Endothelial cell of umbilical vein (primary cell): ENCODE results near the gene TBX2. TPM values are rescaled to one million over a fixed set of nuclear protein-coding genes. Genes with fewer than 3 reads are reported as not detected.

Experiments
- BruUV-seq: library from RNA; stranded (reverse); fragments of 400-500 nt; replicated peaks from 2 replicates; lab custom pipeline; 2021; lab: Mats Ljungman, UMichigan
- CTCF ChIA-PET: fragments of 300-600, 350-600 bp; sonication (Branson Sonifier 250); formaldehyde crosslinking; loops from one replicate; lab custom pipeline; 2021; ENCODE audit warnings: antibody characterized with exemption, inconsistent platforms; lab: Charles Lee
- POLR2A ChIA-PET: fragments of 300-600, 350-600 bp; sonication (Branson Sonifier 250); formaldehyde crosslinking; loops from one replicate; lab custom pipeline; 2021; ENCODE audit warnings: antibody characterized with exemption, inconsistent platforms; lab: Charles Lee
- DNase-seq: peaks from one replicate; pipeline ENCODE4 v3.0.0-alpha.2; 2011; ENCODE audit warnings: low read depth, low spot score
- FAIRE-seq: peaks from 2 replicates; lab custom pipeline; 2011; peaks lifted over from hg19 to GRCh38; lab: Jason Lieb, UNC
- H2AFZ ChIP-seq: 2 replicates; pipeline ENCODE4 v1.6.0; 2012; ENCODE audit warnings: low read depth, low read length, control low read depth, inconsistent platforms
- H3K27ac ChIP-seq: 2 replicates; pipeline ENCODE4 v1.5.1; 2011; ENCODE audit warnings: low read depth, mild to moderate bottlenecking, control low read depth, low read length, moderate library complexity; ENCODE audit not compliant: insufficient read depth
- H3K27me3 ChIP-seq, 2 experiments: 2 replicates each; pipeline versions ENCODE4 v1.6.0 to v1.6.1; 2011; ENCODE audit warnings: low read length in 2 of 2, mixed read lengths in 1 of 2; ENCODE audit not compliant: control insufficient read depth in 2 of 2, insufficient read depth in 2 of 2
- H3K36me3 ChIP-seq, 2 experiments: 2 replicates in 1 of 2; 3 replicates in 1 of 2; pipeline ENCODE4 v1.5.1; 2011; ENCODE audit warnings: low read length in 2 of 2, mild to moderate bottlenecking in 1 of 2, moderate library complexity in 1 of 2; ENCODE audit not compliant: control insufficient read depth in 2 of 2, insufficient read depth in 2 of 2; ENCODE audit errors: extremely low read depth in 1 of 2
- H3K4me1 ChIP-seq: 3 replicates; pipeline ENCODE4 v1.5.1; 2011; ENCODE audit warnings: mild to moderate bottlenecking, low read length; ENCODE audit not compliant: control insufficient read depth, insufficient read depth; ENCODE audit errors: extremely low read depth
- H3K4me2 ChIP-seq: 2 replicates; pipeline ENCODE4 v1.6.1; 2011; ENCODE audit warnings: low read length, control low read depth, mixed read lengths; ENCODE audit not compliant: insufficient read depth
- H3K4me3 ChIP-seq, 3 experiments: fragments of 200-600 bp in 1 of 3; sonication (generic), shearing (Covaris generic) in 1 of 3; replicated peaks in 1 of 3; 2 replicates each; pipeline ENCODE4 v1.5.1; 2011 to 2016; ENCODE audit warnings: control low read depth in 3 of 3, low read length in 3 of 3, mild to moderate bottlenecking in 2 of 3, inconsistent platforms in 1 of 3, low read depth in 1 of 3, moderate library complexity in 1 of 3; ENCODE audit not compliant: insufficient read depth in 1 of 3
- H3K79me2 ChIP-seq: 2 replicates; pipeline ENCODE4 v1.6.0; 2012; ENCODE audit warnings: low read length, inconsistent platforms; ENCODE audit not compliant: control insufficient read depth, insufficient read depth
- H3K9ac ChIP-seq: replicated peaks from 2 replicates; pipeline ENCODE3; 2011; ENCODE audit warnings: low read length, control low read depth; ENCODE audit not compliant: insufficient read depth; ENCODE audit errors: extremely low read depth
- H3K9me1 ChIP-seq: replicated peaks from 3 replicates; pipeline ENCODE4 v1.6.0; 2011; ENCODE audit warnings: mild to moderate bottlenecking, low read length; ENCODE audit not compliant: control insufficient read depth, insufficient read depth; ENCODE audit errors: extremely low read depth
- H3K9me3 ChIP-seq: replicated peaks from 2 replicates; pipeline ENCODE4 v1.5.1; 2012; ENCODE audit warnings: low read length, inconsistent platforms; ENCODE audit not compliant: control insufficient read depth, insufficient read depth
- H4K20me1 ChIP-seq: replicated peaks from 2 replicates; pipeline ENCODE3; 2011; ENCODE audit warnings: mild to moderate bottlenecking, low read length; ENCODE audit not compliant: control insufficient read depth, insufficient read depth; ENCODE audit errors: extremely low read depth
- EZH2 ChIP-seq: IDR thresholded peaks from 2 replicates; pipeline ENCODE4 v1.6.1; 2012; ENCODE audit warnings: borderline replicate concordance, low read depth, mild to moderate bottlenecking, moderate library complexity, low read length, inconsistent platforms; ENCODE audit not compliant: severe bottlenecking
- FOS ChIP-seq: IDR thresholded peaks from 2 replicates; pipeline ENCODE4 v1.6.1; 2011; ENCODE audit warnings: mild to moderate bottlenecking, low read length, moderate library complexity, borderline replicate concordance; ENCODE audit not compliant: insufficient read depth
- GATA2 ChIP-seq: IDR thresholded peaks from 2 replicates; pipeline ENCODE4 v1.7.0; 2011; ENCODE audit warnings: low read depth, mild to moderate bottlenecking, moderate library complexity, mixed read lengths, low read length; ENCODE audit not compliant: insufficient read length, insufficient read depth
- JUN ChIP-seq: IDR thresholded peaks from 2 replicates; pipeline ENCODE4 v1.6.1; 2011; ENCODE audit warnings: borderline replicate concordance, low read depth; ENCODE audit not compliant: insufficient read length, insufficient read depth
- MYC ChIP-seq: IDR thresholded peaks from one replicate; pipeline ENCODE4 v1.6.1; 2011; ENCODE audit warnings: mild to moderate bottlenecking, low read depth, low read length
- POLR2A ChIP-seq: IDR thresholded peaks from 2 replicates; pipeline ENCODE4 v1.6.1; 2012; ENCODE audit warnings: low read depth, mild to moderate bottlenecking, control low read depth, low read length
- POLR2AphosphoS5 ChIP-seq: IDR thresholded peaks from 2 replicates; pipeline ENCODE4 v1.6.1; 2012; ENCODE audit warnings: low read depth, mild to moderate bottlenecking, control low read depth, low read length, moderate library complexity; ENCODE audit not compliant: insufficient read depth
- dilution Hi-C: fragments of 300-500 bp; cut with MboI; formaldehyde crosslinking; loops from one replicate; pipeline ENCODE4 v1.15.0; 2019; ENCODE audit warnings: low sequenced_read_pairs; ENCODE audit not compliant: extremely low pct_ligation_motif_present
- intact Hi-C: fragments of 100-400 bp; cut with micrococcal nuclease; formaldehyde crosslinking; loops from one replicate; pipeline ENCODE4 v1.10.0; 2022
- polyA plus RNA-seq, 4 experiments: library from polyadenylated mRNA; depleted of rRNA in 3 of 4; stranded (reverse) in 3 of 4; unstranded in 1 of 4; fragments of >200 nt; gene quantifications; 2 replicates each; pipeline versions ENCODE4 v1.2.1 to v1.2.3, GENCODE V29; 2011 to 2012; ENCODE audit warnings: missing spikeins in 1 of 4
- total RNA-seq: library from RNA; stranded (reverse); gene quantifications from 2 replicates; pipeline ENCODE4 v1.2.3, GENCODE V29; 2021
- TF ChIP-seq, protein P1 (sequence below), 2 donors: IDR thresholded peaks; 1 replicate in 1 of 2; 2 replicates in 1 of 2; pipeline ENCODE4 v1.5.1; 2011; ENCODE audit warnings: low read length in 2 of 2, mild to moderate bottlenecking in 2 of 2, moderate library complexity in 2 of 2, control low read depth in 1 of 2, inconsistent platforms in 1 of 2, low read depth in 1 of 2; ENCODE audit not compliant: insufficient read depth in 1 of 2; ENCODE audit errors: extremely low read depth in 1 of 2
- TF ChIP-seq, protein P2 (sequence below): IDR thresholded peaks from 2 replicates; pipeline ENCODE4 v1.6.1; 2011; ENCODE audit not compliant: insufficient read depth, insufficient read length

The TBX2 gene
- total and polyA plus RNA-seq, 2 donors (not counting 3 experiments of a cell fraction or from before 2014, with no cell fraction given), result not detected

DNA sequence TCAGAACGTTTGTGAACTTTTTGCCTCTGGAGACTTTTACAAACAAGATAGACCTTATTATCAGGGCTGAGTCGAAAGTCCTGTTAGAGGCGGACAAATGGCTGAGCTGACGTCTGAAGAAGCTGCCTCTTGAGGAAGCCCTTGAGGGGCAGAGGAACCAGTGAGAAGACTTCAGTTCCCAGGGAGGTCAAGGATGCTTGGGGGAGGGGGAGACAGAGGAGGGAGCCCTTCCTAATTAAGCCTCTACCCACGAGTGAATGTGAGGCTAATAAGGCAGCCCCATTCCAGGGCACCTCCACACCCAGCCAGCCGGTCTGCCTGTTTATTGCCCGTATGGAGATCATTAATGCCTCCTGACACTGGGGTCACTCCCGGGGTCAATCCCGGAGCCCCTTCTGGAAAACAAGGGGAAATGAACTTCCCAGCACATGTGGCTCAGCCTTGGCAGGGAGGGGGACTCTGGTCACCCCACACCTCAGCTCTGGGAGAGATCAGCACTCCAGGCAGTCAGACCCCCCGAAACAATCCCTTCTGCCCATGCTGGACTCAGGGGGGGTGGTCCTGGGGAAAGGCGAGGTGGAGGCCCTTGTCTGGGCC, 43.3 kb downstream of the TBX2 start:
- no peak overlapping the region for H3K9ac ChIP-seq
- no peak overlapping the region for H3K4me3 ChIP-seq
- DNase-seq (no peak), FAIRE-seq (no peak)
- H3K79me2 ChIP-seq, result no peaks in the 10 kb centered on the region
- dilution Hi-C loops, result no loop called here
- no peaks in the 10 kb centered on the region for H3K9me3 ChIP-seq
- POLR2A ChIA-PET, result no interaction called here
- no peaks in the 10 kb centered on the region for H3K36me3 ChIP-seq
- H4K20me1 ChIP-seq, result no peaks in the 10 kb centered on the region
- H3K27ac ChIP-seq, result no peak overlapping the region
- no TSS peak for BruUV-seq
- H3K27me3 ChIP-seq, result peaks cover 14 to 23% of the 10 kb centered on the region in 2 experiments
- intact Hi-C loops, result no loop called here
- TF ChIP-seq GATA2, result no peak
- TF ChIP-seq, protein P1, sequence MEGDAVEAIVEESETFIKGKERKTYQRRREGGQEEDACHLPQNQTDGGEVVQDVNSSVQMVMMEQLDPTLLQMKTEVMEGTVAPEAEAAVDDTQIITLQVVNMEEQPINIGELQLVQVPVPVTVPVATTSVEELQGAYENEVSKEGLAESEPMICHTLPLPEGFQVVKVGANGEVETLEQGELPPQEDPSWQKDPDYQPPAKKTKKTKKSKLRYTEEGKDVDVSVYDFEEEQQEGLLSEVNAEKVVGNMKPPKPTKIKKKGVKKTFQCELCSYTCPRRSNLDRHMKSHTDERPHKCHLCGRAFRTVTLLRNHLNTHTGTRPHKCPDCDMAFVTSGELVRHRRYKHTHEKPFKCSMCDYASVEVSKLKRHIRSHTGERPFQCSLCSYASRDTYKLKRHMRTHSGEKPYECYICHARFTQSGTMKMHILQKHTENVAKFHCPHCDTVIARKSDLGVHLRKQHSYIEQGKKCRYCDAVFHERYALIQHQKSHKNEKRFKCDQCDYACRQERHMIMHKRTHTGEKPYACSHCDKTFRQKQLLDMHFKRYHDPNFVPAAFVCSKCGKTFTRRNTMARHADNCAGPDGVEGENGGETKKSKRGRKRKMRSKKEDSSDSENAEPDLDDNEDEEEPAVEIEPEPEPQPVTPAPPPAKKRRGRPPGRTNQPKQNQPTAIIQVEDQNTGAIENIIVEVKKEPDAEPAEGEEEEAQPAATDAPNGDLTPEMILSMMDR (IDR thresholded peaks at IDR 0.05; ENCODE audit: extremely low read depth in 1 of 2, insufficient read depth in 1 of 2, low read depth in 1 of 2, low read length in 2 of 2), result no peak
- TF ChIP-seq FOS, result no peak
- no peak for TF ChIP-seq POLR2AphosphoS5
- TF ChIP-seq POLR2A, result no peak
- TF ChIP-seq MYC, result no peak
- TF ChIP-seq EZH2, result no peak
- no peak for TF ChIP-seq JUN
- TF ChIP-seq, protein P2, sequence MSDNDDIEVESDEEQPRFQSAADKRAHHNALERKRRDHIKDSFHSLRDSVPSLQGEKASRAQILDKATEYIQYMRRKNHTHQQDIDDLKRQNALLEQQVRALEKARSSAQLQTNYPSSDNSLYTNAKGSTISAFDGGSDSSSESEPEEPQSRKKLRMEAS, result no peak
- no peaks in the 10 kb centered on the region for H3K9me1 ChIP-seq
- no peaks in the 10 kb centered on the region for H3K4me1 ChIP-seq
- no peak overlapping the region for H3K4me2 ChIP-seq
- H2AFZ ChIP-seq, result no peak overlapping the region
- CTCF ChIA-PET, result interaction anchor here (0.8 to 1.3 kb wide), 2 partner anchors 25 to 26 kb away, joined by 3 read pairs; no protein-coding TSS in a partner anchor
